Measurements from ENCODE around the gene TUBB1.
A peak's percentile ranks its signal among the peaks of the same experiment; 100 is the strongest.

TUBB1 gene

DNA sequence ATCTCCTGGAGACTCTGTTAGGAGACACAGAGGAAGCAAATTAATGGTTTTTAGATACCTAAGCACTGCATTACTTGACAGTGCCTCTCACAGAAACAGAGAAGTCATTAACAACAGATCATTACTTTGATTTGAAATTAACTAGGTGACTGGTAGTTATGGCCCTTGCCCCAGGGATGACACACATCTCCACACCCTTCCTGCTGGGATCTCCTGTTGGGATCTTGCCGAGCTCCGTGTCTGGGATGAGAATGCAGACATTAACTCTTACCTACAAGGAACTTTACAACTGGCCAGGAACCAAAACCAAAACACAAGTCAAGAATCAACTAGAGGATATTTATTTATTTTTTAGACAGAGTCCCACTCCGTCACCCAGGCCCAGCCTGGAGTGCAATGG lies 25.6 kb downstream of the TUBB1 start:
- no peak for DNase-seq

DNA sequence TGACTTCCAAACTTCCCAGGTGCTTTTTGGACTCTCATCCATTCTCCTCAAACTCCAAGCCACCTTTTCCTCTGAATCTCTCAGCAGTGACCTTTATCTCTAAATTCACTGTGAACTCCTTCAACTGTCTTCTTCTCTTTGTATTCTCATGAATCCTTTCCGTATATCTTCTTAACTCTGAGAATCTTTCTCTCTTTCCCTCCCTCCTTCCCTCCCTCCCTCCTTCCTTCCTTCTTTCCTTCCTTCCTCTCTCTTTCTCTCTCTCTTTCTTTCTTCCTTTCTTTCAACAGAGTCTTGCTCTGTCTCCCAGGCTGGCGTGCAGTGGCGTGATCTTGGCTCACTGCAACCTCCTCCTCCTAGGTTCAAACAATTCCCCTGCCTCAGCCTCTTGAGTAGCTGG lies 27.6 kb downstream of the TUBB1 start:
- DNase-seq, result no peak

DNA sequence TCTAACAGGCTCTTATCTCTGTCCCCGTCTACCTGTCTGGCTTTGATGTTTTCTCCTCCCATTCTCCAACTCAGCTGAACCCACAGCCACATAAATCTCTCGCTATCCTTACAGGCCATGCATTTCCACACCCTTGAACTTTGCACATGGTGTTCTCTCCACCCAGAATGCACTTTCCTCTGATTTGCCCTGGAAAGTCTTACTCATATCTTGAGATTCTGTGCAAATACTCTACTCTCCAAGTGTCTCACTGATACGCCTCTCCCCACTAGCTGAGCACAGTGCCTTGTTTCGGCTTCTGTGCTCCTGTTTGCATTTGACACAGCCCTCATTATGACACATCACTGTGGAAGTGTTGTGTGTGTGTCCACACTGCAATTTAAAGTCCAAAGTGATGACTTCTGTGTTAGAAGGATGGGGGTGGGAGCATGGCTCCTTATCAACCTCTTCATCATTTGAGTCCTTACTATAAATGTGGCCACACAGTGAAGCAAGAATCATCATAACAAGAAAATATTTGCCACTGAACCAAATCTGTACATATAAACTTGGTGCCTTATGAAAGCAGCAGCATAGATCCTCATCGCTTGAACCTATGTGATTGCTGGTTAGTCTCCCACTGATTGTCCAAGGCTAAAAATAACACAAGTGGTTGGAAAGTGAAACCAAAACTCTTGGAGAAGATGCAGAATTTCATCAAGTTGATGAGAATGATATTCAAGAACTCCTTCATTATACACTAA lies 28.9 kb downstream of the TUBB1 start:
- DNase-seq, result no peak

DNA sequence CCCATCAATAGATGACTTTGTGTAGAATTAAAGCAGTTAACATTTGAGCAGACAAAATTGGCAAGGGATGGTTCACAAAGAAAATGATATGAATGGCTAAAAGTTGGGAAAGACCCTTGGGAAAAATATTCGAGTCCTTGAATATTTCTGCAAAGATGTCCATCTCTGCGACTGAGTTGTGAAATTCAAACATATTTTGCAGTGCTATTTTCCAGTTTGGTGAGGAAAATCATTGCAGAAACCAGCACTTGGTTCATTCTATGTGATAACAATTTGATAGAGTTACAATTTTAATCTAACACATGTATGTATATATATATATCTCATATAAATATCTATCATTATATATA lies 29.4 kb downstream of the TUBB1 start:
- no peak for DNase-seq

DNA sequence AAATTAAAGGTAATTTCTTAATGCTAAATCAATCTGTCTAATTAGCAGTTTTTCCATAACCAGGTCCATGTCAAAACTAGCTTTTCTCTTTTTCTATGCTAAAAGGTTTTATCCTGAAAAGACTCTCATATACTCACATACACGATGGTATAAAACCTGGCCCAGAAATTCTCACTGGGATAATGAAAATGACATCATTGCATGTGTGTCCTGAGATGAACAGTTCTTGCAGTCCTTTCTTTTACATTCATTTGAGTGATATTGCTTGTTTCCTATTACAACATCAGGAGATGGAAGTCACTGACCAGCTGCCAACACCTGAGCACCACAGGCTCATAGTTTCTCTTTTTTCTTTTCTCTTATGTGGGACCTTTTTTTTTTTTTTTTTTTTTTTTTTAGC lies 31.2 kb downstream of the TUBB1 start:
- DNase-seq, result no peak

DNA sequence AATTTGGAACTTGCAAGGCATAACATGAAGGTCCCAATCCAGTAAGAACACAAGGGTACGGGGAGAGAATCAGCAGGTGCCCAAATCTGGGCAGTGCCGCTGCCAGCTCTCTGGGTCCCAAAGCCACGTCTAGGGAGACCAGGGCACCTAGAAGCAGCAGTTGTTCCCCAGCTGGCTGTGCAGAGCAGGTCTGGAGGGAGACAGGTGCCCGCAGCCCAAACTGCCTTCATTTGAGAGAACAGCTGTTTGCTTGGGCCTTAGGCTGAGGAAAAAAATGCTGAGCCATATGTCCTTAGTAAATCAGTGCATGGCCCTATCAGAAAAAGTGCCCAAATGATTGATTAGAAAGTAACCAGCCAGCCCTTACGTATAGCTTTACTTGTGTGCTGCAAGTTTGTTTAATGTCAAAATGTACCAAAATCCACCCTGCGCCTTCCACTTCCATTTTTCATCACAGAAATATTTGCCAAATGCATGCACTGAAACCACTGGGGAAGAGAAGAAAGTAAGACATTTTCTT lies 32.5 kb downstream of the TUBB1 start:
- DNase-seq, result no peak

DNA sequence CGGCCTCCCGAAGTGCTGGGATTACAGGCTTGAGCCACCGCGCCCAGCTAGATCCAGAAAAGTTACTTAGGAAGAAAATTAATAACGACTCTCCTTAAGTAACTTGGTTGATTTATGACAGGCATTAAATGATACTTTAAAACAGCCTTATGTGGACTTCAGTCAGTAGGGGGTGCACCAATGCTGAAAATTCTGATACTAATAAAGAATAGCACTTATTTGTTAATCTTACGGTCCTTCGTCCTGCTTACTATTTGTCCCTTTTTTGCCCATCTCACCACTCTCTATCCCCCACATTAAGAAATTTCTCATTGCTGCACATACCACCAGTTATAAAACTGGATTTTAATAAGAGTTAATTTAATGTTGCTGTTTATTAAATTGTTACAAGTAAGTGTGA lies 36.1 kb downstream of the TUBB1 start:
- DNase-seq, result no peak

DNA sequence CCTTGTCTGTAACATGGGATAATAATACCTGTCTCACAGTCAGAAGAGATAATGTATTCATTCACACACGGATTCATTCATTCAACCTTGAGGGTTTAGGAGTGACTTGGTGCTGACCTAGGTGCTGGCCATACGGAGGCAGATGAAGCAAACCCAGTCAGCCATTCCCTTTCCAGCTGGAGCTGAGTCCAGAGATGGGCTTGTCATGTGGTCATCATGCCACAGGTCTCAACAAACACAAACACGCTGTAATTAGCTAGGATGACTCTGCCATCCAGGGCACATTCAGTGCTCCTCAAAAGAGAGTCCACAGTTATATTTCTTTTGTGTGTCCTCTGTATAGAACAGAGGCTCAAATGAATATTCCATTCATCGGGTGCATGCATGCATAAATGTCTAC lies 42.9 kb downstream of the TUBB1 start:
- peak; percentile 35 for DNase-seq

DNA sequence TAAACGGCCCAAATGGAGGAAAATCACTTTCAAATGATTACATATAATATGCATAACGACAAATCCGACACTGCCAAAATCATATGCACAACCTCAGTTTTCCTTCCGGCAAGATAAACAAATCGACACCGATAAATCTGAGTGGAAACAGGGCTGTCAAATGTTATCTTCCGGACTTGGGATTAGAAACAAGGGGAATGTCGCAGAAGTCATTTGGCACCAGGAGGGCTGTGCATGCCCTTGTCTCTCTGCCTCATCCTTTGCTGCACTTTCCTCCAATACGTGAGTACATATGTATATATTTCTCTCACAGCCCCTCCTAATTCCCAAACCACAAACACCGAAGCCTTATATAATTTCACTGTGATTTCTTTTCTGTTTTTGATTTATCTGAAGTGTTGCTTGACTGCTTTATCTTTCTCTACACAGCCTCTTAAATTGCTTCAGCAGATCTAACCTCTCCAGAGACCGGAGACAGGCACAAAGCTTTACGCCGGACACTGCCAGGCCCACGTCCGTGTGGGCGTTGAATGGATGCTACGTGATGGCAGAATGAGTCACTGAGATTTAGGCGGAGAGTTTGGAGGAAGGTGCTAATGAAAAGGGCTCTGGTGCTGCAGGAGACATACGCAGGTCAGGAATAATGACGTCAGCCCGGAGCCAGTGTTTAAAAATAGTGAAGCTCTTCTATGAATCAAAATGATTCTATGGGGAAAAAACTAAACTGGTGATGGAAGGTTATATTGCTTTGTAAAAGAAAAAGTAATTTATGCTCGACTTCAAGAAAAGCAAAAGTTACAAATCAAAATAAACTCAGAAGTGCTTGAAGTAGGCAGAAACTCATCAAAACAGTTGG lies 44.4 kb downstream of the TUBB1 start:
- DNase-seq, result peak; percentile 35

DNA sequence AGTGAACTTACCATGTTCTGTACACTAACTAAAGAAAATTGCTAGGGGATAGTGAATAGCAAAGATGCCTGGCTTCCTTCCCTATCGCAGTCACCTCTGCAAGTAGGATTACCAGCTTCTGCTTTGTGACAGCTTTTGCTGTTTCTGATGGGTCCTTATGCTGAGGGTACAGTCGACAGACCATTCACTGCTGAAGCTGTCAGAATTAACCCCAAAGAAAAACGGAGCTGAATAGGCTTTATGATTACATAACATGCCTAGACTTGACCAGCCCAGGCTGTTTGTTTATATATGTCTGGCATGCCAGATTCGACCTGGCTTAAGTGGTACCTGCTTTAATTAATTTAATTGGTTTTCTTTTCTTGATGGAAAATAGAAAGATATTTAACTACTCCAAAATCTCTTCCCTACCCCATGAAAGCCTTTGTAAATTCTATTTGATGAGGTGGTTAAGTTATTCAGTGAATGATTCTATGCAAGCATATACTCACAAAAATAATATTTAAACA lies 45.0 kb downstream of the TUBB1 start:
- no peak for DNase-seq

DNA sequence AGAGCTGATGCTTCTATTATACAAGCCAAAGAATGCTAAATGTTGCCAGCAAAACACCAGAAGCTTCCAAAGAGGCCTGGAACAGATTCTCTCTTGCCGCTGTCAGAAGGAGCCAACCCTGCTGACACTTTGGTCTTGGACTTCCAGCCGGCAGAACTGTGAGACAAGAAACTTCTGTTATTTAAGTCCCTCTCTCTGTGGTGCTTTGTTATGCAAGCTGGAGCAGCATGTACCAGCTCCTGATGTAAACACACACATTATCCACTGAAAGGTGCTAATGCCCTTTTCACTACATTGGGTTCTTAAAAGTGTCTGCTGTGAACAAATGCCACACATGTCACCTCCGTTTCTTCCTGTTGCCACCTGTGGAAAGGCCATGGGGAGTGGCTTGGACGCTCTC lies 49.3 kb downstream of the TUBB1 start:
- DNase-seq, result no peak

DNA sequence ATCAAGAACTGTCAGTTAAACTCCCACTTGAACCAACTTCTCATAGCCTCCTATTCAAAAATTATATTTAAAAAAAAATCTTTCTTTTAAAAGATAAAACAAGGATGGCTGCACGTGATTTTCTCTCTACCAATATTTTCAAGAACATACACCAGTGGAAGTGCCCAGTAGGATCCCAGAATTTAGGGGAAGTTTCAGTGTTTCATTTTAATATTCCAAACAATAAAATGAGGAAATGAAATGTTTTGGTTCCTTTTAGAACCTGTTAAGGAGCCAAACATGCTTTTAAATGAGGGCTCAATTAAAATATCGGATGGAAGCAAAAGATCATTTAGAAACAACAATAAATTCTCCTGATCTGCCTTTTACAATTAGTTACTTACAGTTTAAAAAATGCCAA lies 49.8 kb downstream of the TUBB1 start:
- no peak for DNase-seq

DNA sequence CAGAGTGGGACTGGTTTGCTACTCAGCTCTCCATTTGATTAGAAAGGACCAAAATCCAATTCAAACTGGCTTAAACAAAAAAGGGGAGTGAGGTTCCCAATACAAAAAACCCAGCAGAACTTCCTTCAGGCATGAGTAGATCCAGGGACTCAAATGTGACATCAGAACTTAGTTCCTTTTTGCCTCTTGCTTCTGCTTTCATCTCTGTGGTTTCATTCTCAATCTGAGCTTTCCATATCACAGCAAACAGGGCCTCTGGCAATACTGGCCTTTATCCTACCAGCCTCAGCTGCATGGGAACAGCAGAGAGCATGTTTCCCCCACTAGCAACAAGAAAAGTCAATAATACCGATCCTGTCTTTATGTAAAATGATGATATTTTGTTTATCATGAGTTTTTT lies 52.0 kb downstream of the TUBB1 start:
- no peak for DNase-seq

DNA sequence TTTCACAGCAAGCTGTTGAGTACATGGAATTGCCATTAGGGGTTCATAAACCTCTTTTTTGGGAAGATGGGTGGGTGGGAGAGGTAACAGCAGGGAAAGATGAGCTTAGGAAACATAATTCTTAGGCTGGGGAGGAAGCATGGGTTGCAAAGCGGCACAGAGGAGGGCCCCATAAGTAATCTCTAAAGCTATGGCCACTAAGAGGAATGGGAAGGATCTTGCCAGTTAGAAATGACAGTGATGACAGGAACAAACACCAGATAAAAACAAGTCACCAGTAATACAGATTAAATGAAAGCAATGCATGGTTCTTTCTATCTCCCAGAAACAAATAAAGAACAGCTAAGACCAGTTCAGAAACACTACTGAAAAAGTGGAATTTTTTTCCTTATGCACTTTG lies 54.4 kb downstream of the TUBB1 start:
- DNase-seq, result no peak

DNA sequence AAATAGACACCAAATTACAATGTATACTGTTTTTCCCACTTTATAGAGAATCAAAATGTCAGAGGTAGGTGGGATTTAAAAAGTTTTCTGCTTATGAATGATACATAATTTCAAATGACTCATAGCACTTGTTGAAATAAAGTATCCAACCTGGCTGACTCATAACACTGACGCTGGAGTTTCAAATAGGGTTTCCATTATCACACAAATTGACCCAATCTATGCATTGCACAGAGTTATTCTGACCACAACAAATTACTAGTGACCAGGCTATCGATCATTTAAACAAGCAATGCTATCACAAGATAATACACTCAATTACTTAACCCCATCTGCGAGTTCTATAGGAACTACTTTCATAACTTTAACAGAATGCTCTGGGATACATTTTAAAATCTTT lies 55.2 kb downstream of the TUBB1 start:
- no peak for DNase-seq

DNA sequence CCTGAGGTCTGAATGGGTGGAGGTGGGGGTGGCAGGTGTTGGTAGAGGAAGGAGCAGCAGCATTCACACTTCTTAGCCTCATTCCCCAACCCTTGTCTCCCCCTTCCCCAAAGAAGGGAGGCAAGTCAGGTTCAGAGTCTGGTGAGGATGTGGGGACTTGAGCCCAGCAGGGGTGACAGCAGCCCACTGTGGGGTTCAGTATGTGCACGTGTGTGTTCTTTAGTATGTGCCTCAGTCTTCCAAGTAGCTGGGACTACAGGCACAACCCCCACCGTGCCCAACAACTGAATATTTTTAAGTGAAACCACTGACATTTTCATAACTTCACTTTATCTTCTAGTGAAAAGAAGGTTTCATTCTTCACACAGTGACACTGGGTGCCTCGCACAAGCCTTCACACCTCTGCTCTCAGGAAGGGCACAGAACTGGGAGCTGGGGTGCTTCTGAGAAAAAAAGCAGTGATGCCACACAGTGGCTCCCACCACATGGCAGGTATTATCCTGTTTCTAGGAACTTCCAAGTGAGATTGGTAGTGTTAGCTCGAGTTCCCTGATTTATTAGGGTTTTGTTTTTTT lies 56.8 kb downstream of the TUBB1 start:
- no peak for DNase-seq
